Tibial nerve (tissue), 4 donors: ENCODE results near the gene TPK1. TPM values are rescaled to one million over a fixed set of nuclear protein-coding genes. Genes with fewer than 3 reads are reported as not detected.
A peak's percentile ranks its signal among the peaks of the same experiment; 100 is the strongest.

Experiments used
- DNase-seq, 2 donors: peaks; one replicate each; pipeline ENCODE4 v3.0.0-alpha.2; 2019; ENCODE audit warnings: low spot score in 2 of 2
- H3K27ac ChIP-seq, 4 donors: fragments of 200-600 bp; sonication (generic) in 3 of 4; one replicate each; pipeline ENCODE4 v1.5.1; 2017 to 2019; ENCODE audit warnings: mild to moderate bottlenecking in 1 of 4
- H3K27me3 ChIP-seq, 2 donors: fragments of 200-600 bp; sonication (generic) in 1 of 2; one replicate each; pipeline versions ENCODE4 v1.5.1 to v1.6.0; 2017 to 2019
- H3K36me3 ChIP-seq, 3 donors: fragments of 200-600 bp; sonication (generic); one replicate each; pipeline ENCODE4 v1.5.1; 2018 to 2019
- H3K4me1 ChIP-seq, 4 donors: fragments of 200-600 bp; sonication (generic) in 3 of 4; one replicate each; pipeline ENCODE4 v1.5.1; 2017 to 2019
- H3K4me3 ChIP-seq, 4 donors: fragments of 200-600 bp; sonication (generic) in 3 of 4; one replicate each; pipeline ENCODE4 v1.5.1; 2017 to 2019; ENCODE audit warnings: mild to moderate bottlenecking in 1 of 4, moderate library complexity in 1 of 4
- H3K9me3 ChIP-seq, 4 donors: fragments of 200-600 bp; sonication (generic) in 3 of 4; one replicate each; pipeline ENCODE4 v1.5.1; 2017 to 2019
- EP300 ChIP-seq, 2 donors: sonication (generic); formaldehyde crosslinking; IDR thresholded peaks; one replicate each; pipeline ENCODE4 v1.6.1; 2017; ENCODE audit warnings: antibody characterized with exemption in 2 of 2, mild to moderate bottlenecking in 1 of 2
- POLR2A ChIP-seq, 2 donors: fragments of 450-650 bp; IDR thresholded peaks; one replicate each; pipeline ENCODE4 v1.6.1; 2017; ENCODE audit warnings: antibody characterized with exemption in 2 of 2, mild to moderate bottlenecking in 2 of 2, moderate library complexity in 2 of 2
- WGBS, 2 donors: methylation state at CpG; one replicate each; pipeline ENCODE4 v1.1.5; 2018; 5-methylcytosine and 5-hydroxymethylcytosine counted together
- total RNA-seq, 4 donors: library from RNA; depleted of rRNA; stranded (reverse); fragments of >200 nt; gene quantifications; one replicate each; pipeline ENCODE4 v1.1.0, GENCODE V29; 2016
- TF ChIP-seq, protein P1 (sequence below), 5 experiments: fragments of 200-600 bp in 3 of 5; fragments of 450-650 bp in 2 of 5; sonication (generic) in 3 of 5; IDR thresholded peaks; one replicate each; pipeline ENCODE4 v1.5.1; 2016 to 2019; ENCODE audit warnings: antibody characterized with exemption in 5 of 5, mild to moderate bottlenecking in 3 of 5, moderate library complexity in 2 of 5

The TPK1 gene
- total RNA-seq, 4 donors from 2014 or later: 4.5 to 18.8 (median 8.3) TPM

- Histone ChIP-seq H3K27ac (no peak overlapping the region), H3K36me3 (peaks cover 0 to 19% (median 0%) of the 10 kb centered on the region in 3 donors), H3K9me3 (no peaks in the 10 kb centered on the region), H3K27me3 (no peaks in the 10 kb centered on the region), H3K4me3 (no peak overlapping the region), H3K4me1 (no peaks in the 10 kb centered on the region)
- no peak for TF ChIP-seq EP300 (IDR thresholded peaks at IDR 0.05)
- TF ChIP-seq, protein P1, sequence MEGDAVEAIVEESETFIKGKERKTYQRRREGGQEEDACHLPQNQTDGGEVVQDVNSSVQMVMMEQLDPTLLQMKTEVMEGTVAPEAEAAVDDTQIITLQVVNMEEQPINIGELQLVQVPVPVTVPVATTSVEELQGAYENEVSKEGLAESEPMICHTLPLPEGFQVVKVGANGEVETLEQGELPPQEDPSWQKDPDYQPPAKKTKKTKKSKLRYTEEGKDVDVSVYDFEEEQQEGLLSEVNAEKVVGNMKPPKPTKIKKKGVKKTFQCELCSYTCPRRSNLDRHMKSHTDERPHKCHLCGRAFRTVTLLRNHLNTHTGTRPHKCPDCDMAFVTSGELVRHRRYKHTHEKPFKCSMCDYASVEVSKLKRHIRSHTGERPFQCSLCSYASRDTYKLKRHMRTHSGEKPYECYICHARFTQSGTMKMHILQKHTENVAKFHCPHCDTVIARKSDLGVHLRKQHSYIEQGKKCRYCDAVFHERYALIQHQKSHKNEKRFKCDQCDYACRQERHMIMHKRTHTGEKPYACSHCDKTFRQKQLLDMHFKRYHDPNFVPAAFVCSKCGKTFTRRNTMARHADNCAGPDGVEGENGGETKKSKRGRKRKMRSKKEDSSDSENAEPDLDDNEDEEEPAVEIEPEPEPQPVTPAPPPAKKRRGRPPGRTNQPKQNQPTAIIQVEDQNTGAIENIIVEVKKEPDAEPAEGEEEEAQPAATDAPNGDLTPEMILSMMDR (IDR thresholded peaks at IDR 0.05): no peak
- TF ChIP-seq POLR2A (IDR thresholded peaks at IDR 0.05): no peak
- 91 to 93% methylated on average over 4 of the region's 4 CpGs for WGBS, 2 donors
- no peak for DNase-seq
These were observed 76.2 kb downstream of the TPK1 start for GRCh38 chr7:144759653-144760052.

- Histone ChIP-seq H3K4me3 (no peak overlapping the region), H3K27me3 (no peaks in the 10 kb centered on the region), H3K27ac (no peak overlapping the region), H3K36me3 (no peaks in the 10 kb centered on the region), H3K9me3 (peaks cover 0 to 21% (median 0%) of the 10 kb centered on the region in 4 donors), H3K4me1 (no peaks in the 10 kb centered on the region)
- TF ChIP-seq, protein P1 (IDR thresholded peaks at IDR 0.05): no peak
- no peak for TF ChIP-seq EP300 (IDR thresholded peaks at IDR 0.05)
- no peak for TF ChIP-seq POLR2A (IDR thresholded peaks at IDR 0.05)
- 69% methylated on average over 2 of the region's 2 CpGs for WGBS, 2 donors
- no peak for DNase-seq
These were observed 87.9 kb downstream of the TPK1 start for GRCh38 chr7:144747936-144748335.

GRCh38 chr7:144738708-144739314 lies 97.0 kb downstream of the TPK1 start:
- WGBS, 2 donors: 41 to 44% methylated on average over 5 of the region's 5 CpGs
- TF ChIP-seq, protein P1 (IDR thresholded peaks at IDR 0.05): peak; percentile 47 to 75 (median 55)
- TF ChIP-seq POLR2A (IDR thresholded peaks at IDR 0.05): no peak
- no peak for TF ChIP-seq EP300 (IDR thresholded peaks at IDR 0.05)
- Histone ChIP-seq H3K9me3 (no peaks in the 10 kb centered on the region), H3K27ac (no peak overlapping the region), H3K27me3 (no peaks in the 10 kb centered on the region), H3K4me1 (peaks cover 0 to 4% (median 0%) of the 10 kb centered on the region in 4 donors), H3K36me3 (no peaks in the 10 kb centered on the region), H3K4me3 (no peak overlapping the region)
- peak in 1 of 2 donors; percentile 15 for DNase-seq

DNA sequence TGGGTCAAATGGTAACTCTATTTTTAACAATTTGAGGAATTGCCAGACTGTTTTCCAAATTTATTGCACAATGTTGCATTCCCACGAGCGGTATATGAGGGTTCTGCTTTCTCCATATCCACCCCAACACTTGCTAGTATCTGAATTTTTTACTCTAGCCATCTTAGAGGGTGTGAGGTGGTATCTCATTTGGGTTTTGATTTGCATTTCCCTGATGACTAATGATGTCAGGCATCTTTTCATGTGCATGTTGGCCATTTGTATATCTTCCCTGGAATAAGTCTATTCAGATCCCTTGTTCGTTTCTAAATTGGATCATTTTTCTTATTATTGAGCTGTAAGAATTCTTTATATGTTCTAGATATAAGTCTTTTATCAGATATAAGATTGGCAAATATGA lies 97.7 kb downstream of the TPK1 start:
- TF ChIP-seq, protein P1 (IDR thresholded peaks at IDR 0.05): no peak
- TF ChIP-seq EP300 (IDR thresholded peaks at IDR 0.05): no peak
- TF ChIP-seq POLR2A (IDR thresholded peaks at IDR 0.05): no peak
- DNase-seq: no peak
- H3K27ac ChIP-seq: no peak overlapping the region
- no peaks in the 10 kb centered on the region for H3K27me3 ChIP-seq
- no peak overlapping the region for H3K4me3 ChIP-seq
- H3K4me1 ChIP-seq: peaks cover 0 to 4% (median 0%) of the 10 kb centered on the region in 4 donors
- no peaks in the 10 kb centered on the region for H3K9me3 ChIP-seq
- 51 to 54% methylated on average over 3 of the region's 3 CpGs for WGBS, 2 donors
- H3K36me3 ChIP-seq: no peaks in the 10 kb centered on the region

- no peak for DNase-seq
- Histone ChIP-seq H3K27me3 (no peaks in the 10 kb centered on the region), H3K9me3 (no peaks in the 10 kb centered on the region), H3K4me1 (peaks cover 0 to 4% (median 0%) of the 10 kb centered on the region in 4 donors), H3K27ac (no peak overlapping the region), H3K36me3 (no peaks in the 10 kb centered on the region), H3K4me3 (no peak overlapping the region)
- WGBS, 2 donors: 54 to 56% methylated on average over 1 of the region's 1 CpG
- TF ChIP-seq POLR2A (IDR thresholded peaks at IDR 0.05): no peak
- TF ChIP-seq EP300 (IDR thresholded peaks at IDR 0.05): no peak
- TF ChIP-seq, protein P1 (IDR thresholded peaks at IDR 0.05): no peak
These were observed 98.9 kb downstream of the TPK1 start for GRCh38 chr7:144736880-144737493.
